ENCODE data around the gene APC.

The APC gene

DNA sequence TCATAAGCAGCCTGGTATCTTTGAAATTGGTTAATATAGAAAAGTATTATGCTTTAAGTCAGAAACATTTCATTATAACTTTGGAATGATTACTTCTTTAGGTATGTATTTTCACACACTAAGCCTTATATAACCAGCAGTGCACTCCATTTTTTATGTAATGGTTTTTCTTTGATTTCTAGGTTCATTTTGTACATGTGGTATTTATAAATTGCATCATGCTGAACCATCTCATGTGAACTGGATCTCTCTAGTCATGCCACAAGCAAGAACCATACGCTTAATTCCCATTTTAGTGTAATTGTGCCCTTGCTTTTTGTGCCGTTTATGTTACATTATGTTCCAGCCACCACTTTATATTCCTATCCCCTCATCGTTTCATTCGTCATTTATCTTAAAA, 84.8 kb downstream of the APC start:
- no peak overlapping the region for H3K27ac ChIP-seq (ENCODE audit: low read depth, low read length)
- no peak overlapping the region for H3K4me3 ChIP-seq (ENCODE audit: low read depth, low read length)
- H3K9ac ChIP-seq (ENCODE audit: low read depth, low read length): no peak overlapping the region
- peaks cover 47% of the 10 kb centered on the region for H3K36me3 ChIP-seq (ENCODE audit: control insufficient read depth, insufficient read depth, low read length)
- peaks cover 12% of the 10 kb centered on the region; the same call in 1 of the 2 replicates for H3K4me1 ChIP-seq (ENCODE audit: control insufficient read depth, insufficient read depth, low read length)
- no peaks in the 10 kb centered on the region for H3K27me3 ChIP-seq (ENCODE audit: control insufficient read depth, insufficient read depth, low read length)
- H3K9me3 ChIP-seq (ENCODE audit: control insufficient read depth, insufficient read depth, low read length): no peaks in the 10 kb centered on the region

- Histone ChIP-seq H3K9ac (ENCODE audit: low read depth, low read length) (no peak overlapping the region), H3K36me3 (ENCODE audit: control insufficient read depth, insufficient read depth, low read length) (peaks cover 54% of the 10 kb centered on the region), H3K27me3 (ENCODE audit: control insufficient read depth, insufficient read depth, low read length) (no peaks in the 10 kb centered on the region), H3K4me3 (ENCODE audit: low read depth, low read length) (no peak overlapping the region), H3K27ac (ENCODE audit: low read depth, low read length) (no peak overlapping the region), H3K9me3 (ENCODE audit: control insufficient read depth, insufficient read depth, low read length) (no peaks in the 10 kb centered on the region), H3K4me1 (ENCODE audit: control insufficient read depth, insufficient read depth, low read length) (peaks cover 12% of the 10 kb centered on the region; the same call in 1 of the 2 replicates)
Measured at GRCh38 chr5:112823181-112823580, 85.5 kb downstream of the APC start.

DNA sequence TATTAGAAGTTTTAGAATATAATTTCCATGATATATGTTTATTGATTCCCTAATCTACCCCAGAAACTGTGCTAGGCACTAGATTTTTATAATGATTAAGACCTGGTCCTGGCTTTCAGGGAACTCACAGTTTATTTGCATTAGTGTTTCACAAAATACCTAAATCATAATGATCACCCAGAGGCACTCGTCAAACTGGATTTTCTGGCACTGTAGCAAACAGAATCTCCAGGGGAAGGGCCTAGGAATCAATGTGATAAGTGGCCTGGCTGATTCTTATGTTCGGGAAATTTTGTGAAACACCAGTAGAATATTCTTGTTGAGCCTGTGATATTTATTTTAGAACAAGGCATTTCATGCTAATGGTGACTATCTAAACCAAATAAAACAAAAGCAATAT, 86.0 kb downstream of the APC start:
- Histone ChIP-seq H3K4me3 (ENCODE audit: low read depth, low read length) (no peak overlapping the region), H3K27ac (ENCODE audit: low read depth, low read length) (no peak overlapping the region), H3K4me1 (ENCODE audit: control insufficient read depth, insufficient read depth, low read length) (peaks cover 12% of the 10 kb centered on the region; the same call in 1 of the 2 replicates), H3K9me3 (ENCODE audit: control insufficient read depth, insufficient read depth, low read length) (no peaks in the 10 kb centered on the region), H3K9ac (ENCODE audit: low read depth, low read length) (no peak overlapping the region), H3K27me3 (ENCODE audit: control insufficient read depth, insufficient read depth, low read length) (no peaks in the 10 kb centered on the region), H3K36me3 (ENCODE audit: control insufficient read depth, insufficient read depth, low read length) (peaks cover 56% of the 10 kb centered on the region)

DNA sequence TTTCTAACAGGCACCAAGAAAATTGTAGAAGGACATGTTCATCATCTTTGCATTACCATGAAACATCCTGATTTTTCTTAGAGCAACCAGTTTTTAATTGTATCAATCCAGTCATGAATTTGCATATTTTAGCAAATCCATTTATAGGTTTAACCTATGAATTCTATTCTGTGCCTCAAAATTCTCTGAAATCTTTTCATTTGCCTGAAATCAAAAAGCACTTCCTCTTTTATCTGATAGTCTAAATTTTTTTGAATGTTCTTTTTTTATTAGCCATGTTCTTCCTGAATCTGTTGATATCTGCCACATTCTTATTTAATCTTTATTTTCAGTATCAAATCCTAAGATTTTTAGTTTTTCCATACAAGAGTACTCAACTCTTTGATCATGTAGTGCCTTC, 86.5 kb downstream of the APC start:
- peaks cover 12% of the 10 kb centered on the region; the same call in 1 of the 2 replicates for H3K4me1 ChIP-seq (ENCODE audit: control insufficient read depth, insufficient read depth, low read length)
- no peak overlapping the region for H3K4me3 ChIP-seq (ENCODE audit: low read depth, low read length)
- H3K9me3 ChIP-seq (ENCODE audit: control insufficient read depth, insufficient read depth, low read length): no peaks in the 10 kb centered on the region
- H3K9ac ChIP-seq (ENCODE audit: low read depth, low read length): no peak overlapping the region
- H3K36me3 ChIP-seq (ENCODE audit: control insufficient read depth, insufficient read depth, low read length): peaks cover 56% of the 10 kb centered on the region
- H3K27ac ChIP-seq (ENCODE audit: low read depth, low read length): no peak overlapping the region
- H3K27me3 ChIP-seq (ENCODE audit: control insufficient read depth, insufficient read depth, low read length): no peaks in the 10 kb centered on the region

GRCh38 chr5:112830378-112830777, 92.7 kb downstream of the APC start:
- H3K4me3 ChIP-seq (ENCODE audit: low read depth, low read length): no peak overlapping the region
- H3K9ac ChIP-seq (ENCODE audit: low read depth, low read length): no peak overlapping the region
- peaks cover 12% of the 10 kb centered on the region; the same call in 1 of the 2 replicates for H3K4me1 ChIP-seq (ENCODE audit: control insufficient read depth, insufficient read depth, low read length)
- no peaks in the 10 kb centered on the region for H3K9me3 ChIP-seq (ENCODE audit: control insufficient read depth, insufficient read depth, low read length)
- no peaks in the 10 kb centered on the region for H3K27me3 ChIP-seq (ENCODE audit: control insufficient read depth, insufficient read depth, low read length)
- no peak overlapping the region for H3K27ac ChIP-seq (ENCODE audit: low read depth, low read length)
- peaks cover 40% of the 10 kb centered on the region for H3K36me3 ChIP-seq (ENCODE audit: control insufficient read depth, insufficient read depth, low read length)

DNA sequence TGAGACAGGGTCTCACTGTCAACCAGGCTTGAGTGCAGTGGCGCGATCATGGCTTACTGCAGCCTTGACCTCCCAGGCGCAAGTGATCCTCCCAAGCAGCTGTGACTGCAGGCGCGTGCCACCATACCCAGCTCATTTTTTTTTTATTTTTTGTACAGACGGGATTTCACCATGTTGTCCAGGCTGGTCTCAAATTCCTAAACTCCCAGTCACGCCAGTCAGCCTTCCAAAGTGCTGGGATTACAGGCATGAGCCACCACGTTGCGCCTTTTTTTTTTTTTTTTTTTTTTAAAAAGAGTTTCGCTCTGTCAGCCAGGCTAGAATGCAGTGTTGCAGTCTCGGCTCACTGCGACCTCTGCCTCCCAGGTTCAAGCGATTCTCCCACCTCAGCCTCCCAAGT, 96.3 kb downstream of the APC start:
- Histone ChIP-seq H3K4me3 (ENCODE audit: low read depth, low read length) (no peak overlapping the region), H3K9ac (ENCODE audit: low read depth, low read length) (no peak overlapping the region), H3K36me3 (ENCODE audit: control insufficient read depth, insufficient read depth, low read length) (peaks cover 40% of the 10 kb centered on the region), H3K9me3 (ENCODE audit: control insufficient read depth, insufficient read depth, low read length) (no peaks in the 10 kb centered on the region), H3K27me3 (ENCODE audit: control insufficient read depth, insufficient read depth, low read length) (no peaks in the 10 kb centered on the region), H3K4me1 (ENCODE audit: control insufficient read depth, insufficient read depth, low read length) (no peaks in the 10 kb centered on the region), H3K27ac (ENCODE audit: low read depth, low read length) (no peak overlapping the region)

DNA sequence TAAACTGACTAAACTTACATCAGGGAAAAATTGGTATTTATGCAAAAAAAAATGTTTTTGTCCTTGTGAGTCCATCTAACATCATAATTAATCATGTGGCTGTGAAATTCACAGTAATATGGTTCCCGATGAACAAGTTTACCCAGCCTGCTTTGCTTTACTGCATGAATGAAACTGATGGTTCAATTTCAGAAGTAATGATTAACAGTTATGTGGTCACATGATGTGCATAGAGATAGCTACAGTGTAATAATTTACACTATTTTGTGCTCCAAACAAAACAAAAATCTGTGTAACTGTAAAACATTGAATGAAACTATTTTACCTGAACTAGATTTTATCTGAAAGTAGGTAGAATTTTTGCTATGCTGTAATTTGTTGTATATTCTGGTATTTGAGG, 106.8 kb downstream of the APC start:
- H3K4me3 ChIP-seq (ENCODE audit: low read depth, low read length): no peak overlapping the region
- no peaks in the 10 kb centered on the region for H3K27me3 ChIP-seq (ENCODE audit: control insufficient read depth, insufficient read depth, low read length)
- H3K9ac ChIP-seq (ENCODE audit: low read depth, low read length): no peak overlapping the region
- H3K36me3 ChIP-seq (ENCODE audit: control insufficient read depth, insufficient read depth, low read length): peaks cover 9% of the 10 kb centered on the region
- H3K9me3 ChIP-seq (ENCODE audit: control insufficient read depth, insufficient read depth, low read length): no peaks in the 10 kb centered on the region
- no peak overlapping the region for H3K27ac ChIP-seq (ENCODE audit: low read depth, low read length)
- H3K4me1 ChIP-seq (ENCODE audit: control insufficient read depth, insufficient read depth, low read length): peaks cover 17% of the 10 kb centered on the region

GRCh38 chr5:112846556-112846955, 108.9 kb downstream of the APC start:
- Histone ChIP-seq H3K4me3 (ENCODE audit: low read depth, low read length) (no peak overlapping the region), H3K4me1 (ENCODE audit: control insufficient read depth, insufficient read depth, low read length) (peaks cover 17% of the 10 kb centered on the region), H3K9me3 (ENCODE audit: control insufficient read depth, insufficient read depth, low read length) (no peaks in the 10 kb centered on the region), H3K9ac (ENCODE audit: low read depth, low read length) (no peak overlapping the region), H3K36me3 (ENCODE audit: control insufficient read depth, insufficient read depth, low read length) (no peaks in the 10 kb centered on the region), H3K27ac (ENCODE audit: low read depth, low read length) (no peak overlapping the region), H3K27me3 (ENCODE audit: control insufficient read depth, insufficient read depth, low read length) (no peaks in the 10 kb centered on the region)

DNA sequence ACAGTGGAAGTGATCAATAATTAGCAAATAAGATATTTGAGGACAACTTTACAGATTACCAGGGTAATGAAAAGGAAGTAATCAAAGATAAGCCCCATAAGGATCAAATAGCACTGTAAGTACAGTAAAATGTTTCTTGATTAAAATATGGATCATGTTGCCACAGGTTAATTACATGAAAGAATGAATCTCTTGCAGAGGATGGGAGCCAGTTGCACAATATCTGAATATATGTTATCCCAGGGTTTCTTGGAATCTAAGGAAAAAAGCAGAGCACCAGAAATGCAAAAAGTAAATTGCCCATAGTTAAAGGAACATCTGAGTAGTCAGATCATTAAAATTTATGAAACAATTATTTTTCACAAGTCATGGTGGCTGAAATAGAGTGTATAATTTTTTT, 109.6 kb downstream of the APC start:
- Histone ChIP-seq H3K9ac (ENCODE audit: low read depth, low read length) (no peak overlapping the region), H3K9me3 (ENCODE audit: control insufficient read depth, insufficient read depth, low read length) (no peaks in the 10 kb centered on the region), H3K27me3 (ENCODE audit: control insufficient read depth, insufficient read depth, low read length) (no peaks in the 10 kb centered on the region), H3K4me1 (ENCODE audit: control insufficient read depth, insufficient read depth, low read length) (peaks cover 17% of the 10 kb centered on the region), H3K36me3 (ENCODE audit: control insufficient read depth, insufficient read depth, low read length) (no peaks in the 10 kb centered on the region), H3K27ac (ENCODE audit: low read depth, low read length) (no peak overlapping the region), H3K4me3 (ENCODE audit: low read depth, low read length) (no peak overlapping the region)

GRCh38 chr5:112848116-112848811, 110.6 kb downstream of the APC start:
- no peaks in the 10 kb centered on the region for H3K9me3 ChIP-seq (ENCODE audit: control insufficient read depth, insufficient read depth, low read length)
- no peak overlapping the region for H3K4me3 ChIP-seq (ENCODE audit: low read depth, low read length)
- no peak overlapping the region for H3K9ac ChIP-seq (ENCODE audit: low read depth, low read length)
- no peaks in the 10 kb centered on the region for H3K27me3 ChIP-seq (ENCODE audit: control insufficient read depth, insufficient read depth, low read length)
- no peaks in the 10 kb centered on the region for H3K36me3 ChIP-seq (ENCODE audit: control insufficient read depth, insufficient read depth, low read length)
- H3K27ac ChIP-seq (ENCODE audit: low read depth, low read length): no peak overlapping the region
- peaks cover 17% of the 10 kb centered on the region for H3K4me1 ChIP-seq (ENCODE audit: control insufficient read depth, insufficient read depth, low read length)

GRCh38 chr5:112849912-112850311, 112.2 kb downstream of the APC start:
- Histone ChIP-seq H3K27ac (ENCODE audit: low read depth, low read length) (no peak overlapping the region), H3K9me3 (ENCODE audit: control insufficient read depth, insufficient read depth, low read length) (no peaks in the 10 kb centered on the region)

More at GRCh38 chr5:112849912-112850311, 112.2 kb downstream of the APC start:
- Histone ChIP-seq H3K36me3 (ENCODE audit: control insufficient read depth, insufficient read depth, low read length) (no peaks in the 10 kb centered on the region), H3K27me3 (ENCODE audit: control insufficient read depth, insufficient read depth, low read length) (no peaks in the 10 kb centered on the region), H3K4me3 (ENCODE audit: low read depth, low read length) (no peak overlapping the region), H3K4me1 (ENCODE audit: control insufficient read depth, insufficient read depth, low read length) (peaks cover 17% of the 10 kb centered on the region), H3K9ac (ENCODE audit: low read depth, low read length) (no peak overlapping the region)

Measured in HUES48 (cell line).